ENCODE results near the gene STRN.

STRN gene

DNA sequence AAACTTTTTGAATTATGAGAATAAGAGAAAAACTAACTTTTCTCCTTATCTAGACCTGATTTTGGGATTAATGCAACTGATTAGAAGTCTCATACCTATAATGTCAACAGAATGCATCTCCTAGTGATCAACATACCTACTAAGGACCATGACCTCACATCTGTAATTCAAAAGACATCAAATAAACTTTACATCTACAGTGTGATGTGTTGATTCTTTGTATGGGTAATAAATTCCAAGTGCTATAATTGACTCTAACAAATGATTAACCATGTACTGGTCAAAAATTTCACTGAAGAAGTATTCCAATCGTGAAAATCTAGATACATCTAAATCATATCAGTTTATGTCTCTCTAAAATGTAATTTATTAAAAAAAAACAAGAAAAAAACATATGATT lies 84.5 kb downstream of the STRN start:
- DNase-seq (ENCODE audit: low read depth): no peak
- TF ChIP-seq, protein P1, sequence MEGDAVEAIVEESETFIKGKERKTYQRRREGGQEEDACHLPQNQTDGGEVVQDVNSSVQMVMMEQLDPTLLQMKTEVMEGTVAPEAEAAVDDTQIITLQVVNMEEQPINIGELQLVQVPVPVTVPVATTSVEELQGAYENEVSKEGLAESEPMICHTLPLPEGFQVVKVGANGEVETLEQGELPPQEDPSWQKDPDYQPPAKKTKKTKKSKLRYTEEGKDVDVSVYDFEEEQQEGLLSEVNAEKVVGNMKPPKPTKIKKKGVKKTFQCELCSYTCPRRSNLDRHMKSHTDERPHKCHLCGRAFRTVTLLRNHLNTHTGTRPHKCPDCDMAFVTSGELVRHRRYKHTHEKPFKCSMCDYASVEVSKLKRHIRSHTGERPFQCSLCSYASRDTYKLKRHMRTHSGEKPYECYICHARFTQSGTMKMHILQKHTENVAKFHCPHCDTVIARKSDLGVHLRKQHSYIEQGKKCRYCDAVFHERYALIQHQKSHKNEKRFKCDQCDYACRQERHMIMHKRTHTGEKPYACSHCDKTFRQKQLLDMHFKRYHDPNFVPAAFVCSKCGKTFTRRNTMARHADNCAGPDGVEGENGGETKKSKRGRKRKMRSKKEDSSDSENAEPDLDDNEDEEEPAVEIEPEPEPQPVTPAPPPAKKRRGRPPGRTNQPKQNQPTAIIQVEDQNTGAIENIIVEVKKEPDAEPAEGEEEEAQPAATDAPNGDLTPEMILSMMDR (conservative IDR thresholded peaks at IDR 0.05; ENCODE audit: low read depth, low read length): no peak

DNA sequence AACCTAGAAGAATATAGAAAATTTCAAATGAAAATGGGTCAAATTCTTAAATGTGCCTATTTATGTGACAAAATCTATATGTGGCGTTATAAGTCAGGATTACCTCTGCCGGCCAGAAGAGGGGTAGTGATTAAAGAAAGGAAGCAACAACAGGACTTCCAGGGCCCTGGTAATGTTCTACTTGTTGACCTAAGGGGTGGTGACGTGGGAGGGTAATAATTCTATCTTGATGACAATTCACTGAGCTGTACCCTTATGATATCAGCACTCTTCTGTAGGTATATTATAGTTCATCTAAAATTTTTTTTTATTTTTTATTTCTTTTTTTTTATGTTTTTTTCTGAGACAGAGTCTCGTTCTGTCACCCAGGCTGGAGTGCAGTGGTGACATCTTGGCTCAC lies 87.9 kb downstream of the STRN start:
- no peak for DNase-seq (ENCODE audit: low read depth)
- H3K4me3 ChIP-seq (ENCODE audit: low read depth, low read length): no peak overlapping the region
- TF ChIP-seq, protein P1 (conservative IDR thresholded peaks at IDR 0.05; ENCODE audit: low read depth, low read length): no peak

More for the DNA sequence above, 84.5 kb downstream of the STRN start:
- no peak overlapping the region for H3K4me3 ChIP-seq (ENCODE audit: low read depth, low read length)

GRCh38 chr2:36871068-36871707 lies 95.1 kb downstream of the STRN start:
- TF ChIP-seq, protein P1 (conservative IDR thresholded peaks at IDR 0.05; ENCODE audit: low read depth, low read length): no peak
- DNase-seq (ENCODE audit: low read depth): no peak
- no peak overlapping the region for H3K4me3 ChIP-seq (ENCODE audit: low read depth, low read length)

DNA sequence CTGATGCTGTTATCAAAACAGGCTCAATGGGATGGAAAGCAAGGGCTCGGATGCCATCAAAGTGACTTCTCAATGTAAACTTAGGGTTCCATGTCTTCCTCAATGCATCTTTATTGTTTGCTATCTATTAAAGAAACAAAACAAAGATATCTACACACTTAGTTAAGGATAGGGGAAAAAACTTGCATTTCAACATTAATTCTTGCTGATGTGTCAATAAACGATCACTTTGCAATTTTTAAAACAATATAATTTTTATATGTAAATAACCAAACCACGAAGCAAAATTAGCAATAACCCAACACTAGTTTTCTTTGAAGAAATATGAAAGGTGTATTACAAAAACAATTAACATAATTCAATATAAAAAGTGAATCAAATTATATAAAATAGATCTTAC lies 96.7 kb downstream of the STRN start:
- TF ChIP-seq, protein P1 (conservative IDR thresholded peaks at IDR 0.05; ENCODE audit: low read depth, low read length): no peak
- no peak for DNase-seq (ENCODE audit: low read depth)
- H3K4me3 ChIP-seq (ENCODE audit: low read depth, low read length): no peak overlapping the region

DNA sequence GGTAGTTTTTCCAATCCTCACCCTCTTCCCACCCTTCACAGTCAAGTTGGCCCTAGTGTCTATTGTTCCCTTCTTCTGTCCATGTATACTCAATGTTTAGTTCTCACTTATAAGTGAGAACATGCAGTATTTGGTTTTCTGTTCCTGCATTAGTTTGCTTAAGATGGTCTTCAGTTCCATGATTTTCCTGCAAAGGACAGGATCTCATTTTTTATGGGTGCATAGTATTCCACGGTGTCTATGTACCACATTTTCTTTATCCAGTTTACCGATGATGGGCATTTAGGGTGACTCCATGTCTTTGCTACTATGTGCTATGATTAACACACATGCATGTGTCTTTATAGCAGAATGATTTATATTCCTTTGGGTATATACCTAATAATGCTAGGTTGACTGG lies 104.4 kb downstream of the STRN start:
- TF ChIP-seq, protein P1 (conservative IDR thresholded peaks at IDR 0.05; ENCODE audit: low read depth, low read length): no peak
- H3K4me3 ChIP-seq (ENCODE audit: low read depth, low read length): no peak overlapping the region
- DNase-seq (ENCODE audit: low read depth): no peak

DNA sequence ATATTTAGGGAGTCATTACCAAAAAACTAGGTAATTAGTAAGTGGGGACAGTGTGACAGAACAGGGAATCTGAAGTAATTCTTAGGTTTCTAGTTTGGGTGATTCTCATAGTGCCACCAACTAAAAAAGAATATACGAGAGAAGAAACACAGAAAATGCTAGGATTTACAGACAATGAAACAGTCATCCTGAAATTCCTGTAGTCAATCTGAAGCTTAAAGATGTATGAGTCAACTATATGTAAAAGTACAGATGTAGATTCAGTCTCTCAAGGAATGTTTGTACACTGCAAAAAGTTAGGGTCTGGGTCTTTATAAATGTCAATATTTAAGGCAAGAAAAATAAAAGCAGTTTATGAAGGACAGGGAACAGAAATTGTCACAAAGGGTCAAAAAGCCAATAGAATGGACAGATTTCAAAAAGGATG lies 107.0 kb downstream of the STRN start:
- TF ChIP-seq, protein P1 (conservative IDR thresholded peaks at IDR 0.05; ENCODE audit: low read depth, low read length): no peak
- DNase-seq (ENCODE audit: low read depth): no peak
- no peak overlapping the region for H3K4me3 ChIP-seq (ENCODE audit: low read depth, low read length)

Measured in choroid plexus epithelial cell (primary cell).